ENCODE results near the gene SLC45A1. TPM values are rescaled to one million over a fixed set of nuclear protein-coding genes. Genes with fewer than 3 reads are reported as not detected.
"Not testable (repeated sequence)": the region's sequence is repeated elsewhere in the genome, so short reads cannot be mapped to it uniquely, and the experiment has no call there.

SLC45A1 gene
- polyA plus RNA-seq, 1 donor (not counting 4 experiments of a cell fraction or from before 2014, with no cell fraction given): 0.14 TPM

- peaks cover 0 to 4% of the 10 kb centered on the region in 2 experiments for H3K36me3 ChIP-seq (ENCODE audit: control insufficient read depth in 2 of 2, extremely low read depth in 1 of 2, insufficient read depth in 2 of 2, low read length in 2 of 2)
- no peak overlapping the region for H3K27ac ChIP-seq (ENCODE audit: control insufficient read depth, insufficient read depth, low read length)
- dilution Hi-C loops (cut with MboI; ENCODE audit: extremely low pct_ligation_motif_present, low sequenced_read_pairs): no loop called here
- H3K79me2 ChIP-seq (ENCODE audit: control insufficient read depth, insufficient read depth, low read length): peaks cover 11% of the 10 kb centered on the region
- no peak for DNase-seq (ENCODE audit: low read depth, low spot score)
- H3K4me1 ChIP-seq (ENCODE audit: control insufficient read depth, extremely low read depth, insufficient read depth, low read length): peaks cover 20% of the 10 kb centered on the region
- no peak for FAIRE-seq
- TF ChIP-seq CTCF (optimal IDR thresholded peaks at IDR 0.05 in 1 of 3, IDR thresholded peaks at IDR 0.05 in 1 of 3, conservative IDR thresholded peaks at IDR 0.05 in 1 of 3; ENCODE audit: extremely low read depth in 1 of 3, insufficient read depth in 2 of 3, low read length in 3 of 3): no peak
- no peak for TF ChIP-seq EZH2 (IDR thresholded peaks at IDR 0.05; ENCODE audit: low read length)
- no peak overlapping the region for H3K9ac ChIP-seq (ENCODE audit: control insufficient read depth, extremely low read depth, insufficient read depth, low read length)
- H3K4me2 ChIP-seq (ENCODE audit: control insufficient read depth, extremely low read depth, insufficient read depth, low read depth, low read length): no peak overlapping the region
- no peaks in the 10 kb centered on the region for H4K20me1 ChIP-seq (ENCODE audit: control insufficient read depth, extremely low read depth, insufficient read depth, low read length)
- no peak overlapping the region for H2AFZ ChIP-seq (ENCODE audit: control insufficient read depth, low read length)
- H3K27me3 ChIP-seq (ENCODE audit: control insufficient read depth, extremely low read depth, insufficient read depth, low read length): no peaks in the 10 kb centered on the region
- no peaks in the 10 kb centered on the region for H3K9me3 ChIP-seq (ENCODE audit: control insufficient read depth, low read depth, low read length)
- no peak overlapping the region for H3K4me3 ChIP-seq (ENCODE audit: control insufficient read depth in 2 of 3, extremely low read depth in 1 of 3, insufficient read depth in 2 of 3, low read depth in 1 of 3, low read length in 3 of 3)
- no peaks in the 10 kb centered on the region for H3K9me1 ChIP-seq (ENCODE audit: control insufficient read depth, extremely low read depth, insufficient read depth, low read length)
Measured at GRCh38 chr1:8378981-8379470, 61.1 kb downstream of the SLC45A1 start.

GRCh38 chr1:8379513-8380186 is 61.7 kb downstream of the SLC45A1 start:
- dilution Hi-C loops (cut with MboI; ENCODE audit: extremely low pct_ligation_motif_present, low sequenced_read_pairs): no loop called here
- H3K79me2 ChIP-seq (ENCODE audit: control insufficient read depth, insufficient read depth, low read length): peaks cover 13% of the 10 kb centered on the region

GRCh38 chr1:8380310-8380709 is 62.4 kb downstream of the SLC45A1 start:
- H3K9ac ChIP-seq (ENCODE audit: control insufficient read depth, extremely low read depth, insufficient read depth, low read length); dilution Hi-C loops (cut with MboI; ENCODE audit: extremely low pct_ligation_motif_present, low sequenced_read_pairs); H2AFZ ChIP-seq (ENCODE audit: control insufficient read depth, low read length); H3K9me1 ChIP-seq (ENCODE audit: control insufficient read depth, extremely low read depth, insufficient read depth, low read length); H4K20me1 ChIP-seq (ENCODE audit: control insufficient read depth, extremely low read depth, insufficient read depth, low read length); DNase-seq (ENCODE audit: low read depth, low spot score); FAIRE-seq; H3K9me3 ChIP-seq (ENCODE audit: control insufficient read depth, low read depth, low read length); H3K27me3 ChIP-seq (ENCODE audit: control insufficient read depth, extremely low read depth, insufficient read depth, low read length); H3K4me3 ChIP-seq (ENCODE audit: control insufficient read depth in 2 of 3, extremely low read depth in 1 of 3, insufficient read depth in 2 of 3, low read depth in 1 of 3, low read length in 3 of 3); H3K4me2 ChIP-seq (ENCODE audit: control insufficient read depth, extremely low read depth, insufficient read depth, low read depth, low read length); H3K36me3 ChIP-seq (ENCODE audit: control insufficient read depth in 2 of 2, extremely low read depth in 1 of 2, insufficient read depth in 2 of 2, low read length in 2 of 2); H3K27ac ChIP-seq (ENCODE audit: control insufficient read depth, insufficient read depth, low read length): not testable (repeated sequence)
- Histone ChIP-seq H3K4me1 (ENCODE audit: control insufficient read depth, extremely low read depth, insufficient read depth, low read length) (peaks cover 14% of the 10 kb centered on the region), H3K79me2 (ENCODE audit: control insufficient read depth, insufficient read depth, low read length) (peaks cover 17% of the 10 kb centered on the region)

More at GRCh38 chr1:8379513-8380186, 61.7 kb downstream of the SLC45A1 start:
- no peak for FAIRE-seq
- H3K36me3 ChIP-seq (ENCODE audit: control insufficient read depth in 2 of 2, extremely low read depth in 1 of 2, insufficient read depth in 2 of 2, low read length in 2 of 2): peaks cover 0 to 5% of the 10 kb centered on the region in 2 experiments
- no peak for TF ChIP-seq CTCF (optimal IDR thresholded peaks at IDR 0.05 in 1 of 3, IDR thresholded peaks at IDR 0.05 in 1 of 3, conservative IDR thresholded peaks at IDR 0.05 in 1 of 3; ENCODE audit: extremely low read depth in 1 of 3, insufficient read depth in 2 of 3, low read length in 3 of 3)
- no peak for TF ChIP-seq EZH2 (IDR thresholded peaks at IDR 0.05; ENCODE audit: low read length)
- H3K9ac ChIP-seq (ENCODE audit: control insufficient read depth, extremely low read depth, insufficient read depth, low read length): no peak overlapping the region
- no peaks in the 10 kb centered on the region for H3K9me3 ChIP-seq (ENCODE audit: control insufficient read depth, low read depth, low read length)
- H3K27ac ChIP-seq (ENCODE audit: control insufficient read depth, insufficient read depth, low read length): no peak overlapping the region
- peaks cover 14% of the 10 kb centered on the region for H3K4me1 ChIP-seq (ENCODE audit: control insufficient read depth, extremely low read depth, insufficient read depth, low read length)
- H3K4me3 ChIP-seq (ENCODE audit: control insufficient read depth in 2 of 3, extremely low read depth in 1 of 3, insufficient read depth in 2 of 3, low read depth in 1 of 3, low read length in 3 of 3): no peak overlapping the region
- H3K9me1 ChIP-seq (ENCODE audit: control insufficient read depth, extremely low read depth, insufficient read depth, low read length): no peaks in the 10 kb centered on the region
- H4K20me1 ChIP-seq (ENCODE audit: control insufficient read depth, extremely low read depth, insufficient read depth, low read length): no peaks in the 10 kb centered on the region
- H3K4me2 ChIP-seq (ENCODE audit: control insufficient read depth, extremely low read depth, insufficient read depth, low read depth, low read length): no peak overlapping the region
- DNase-seq (ENCODE audit: low read depth, low spot score): no peak
- H3K27me3 ChIP-seq (ENCODE audit: control insufficient read depth, extremely low read depth, insufficient read depth, low read length): no peaks in the 10 kb centered on the region
- no peak overlapping the region for H2AFZ ChIP-seq (ENCODE audit: control insufficient read depth, low read length)
